K562 (cell line): ENCODE data around the gene NDST3. TPM values are rescaled to one million over a fixed set of nuclear protein-coding genes. Genes with fewer than 3 reads are reported as not detected.
A peak's percentile ranks its signal among the peaks of the same experiment; 100 is the strongest.

Source experiments
- CHD1 ChIP-seq: fragments of 200-600 bp; sonication (generic); IDR thresholded peaks from one replicate; pipeline ENCODE4 v1.6.1; 2012; ENCODE audit warnings: mild to moderate bottlenecking, moderate library complexity, low read length, inconsistent platforms
- DNMT1 ChIP-seq: fragments of 450-650 bp; IDR thresholded peaks from 2 replicates; pipeline ENCODE4 v1.6.1; 2016; ENCODE audit warnings: antibody characterized with exemption, mild to moderate bottlenecking
- ESRRB ChIP-seq: fragments of 250-450 bp; sonication (Bioruptor Pico); IDR thresholded peaks from 2 replicates; pipeline ENCODE4 v1.5.0; 2020; ENCODE audit warnings: mild to moderate bottlenecking, moderate library complexity, borderline replicate concordance
- HMG20A ChIP-seq: fragments of 450-650 bp; formaldehyde crosslinking; conservative IDR thresholded peaks from 2 replicates; pipeline ENCODE4 v1.4.0; 2020; ENCODE audit warnings: mild to moderate bottlenecking, mixed read lengths
- HNRNPUL1 ChIP-seq: fragments of 200-400 bp; formaldehyde crosslinking; IDR thresholded peaks from 2 replicates; pipeline ENCODE4 v1.6.1; 2017; ENCODE audit warnings: low read length
- KDM1A ChIP-seq, 2 experiments: fragments of 450-650 bp; IDR thresholded peaks; 2 replicates each; pipeline ENCODE4 v1.6.1; 2016; ENCODE audit warnings: mild to moderate bottlenecking in 2 of 2
- KLF1 ChIP-seq: fragments of 450-650 bp; IDR thresholded peaks from 2 replicates; pipeline ENCODE4 v1.6.1; 2016; ENCODE audit warnings: missing genetic modification characterization, missing compliant biosample characterization
- PREB ChIP-seq: sonication (generic); formaldehyde crosslinking; IDR thresholded peaks from 2 replicates; pipeline ENCODE4 v1.8.1; 2023; ENCODE audit warnings: mild to moderate bottlenecking, missing genetic modification reagents
- RAD51 ChIP-seq: fragments of 450-650 bp; IDR thresholded peaks from 2 replicates; pipeline ENCODE4 v1.7.1; 2016; ENCODE audit warnings: low read depth, mild to moderate bottlenecking, borderline replicate concordance
- RBM15 ChIP-seq: fragments of 200-400 bp; formaldehyde crosslinking; IDR thresholded peaks from 2 replicates; pipeline ENCODE4 v1.6.1; 2018; ENCODE audit warnings: mild to moderate bottlenecking, low read length, moderate library complexity; ENCODE audit not compliant: insufficient read depth
- SIX5 ChIP-seq, 2 experiments: IDR thresholded peaks; 2 replicates each; pipeline ENCODE4 v1.6.1; 2011; ENCODE audit warnings: low read length in 2 of 2, borderline replicate concordance in 1 of 2, low read depth in 1 of 2, mild to moderate bottlenecking in 1 of 2, moderate library complexity in 1 of 2; ENCODE audit not compliant: insufficient read depth in 1 of 2
- SMAD3 ChIP-seq: fragments of 450-650 bp; formaldehyde crosslinking; conservative IDR thresholded peaks from 2 replicates; pipeline ENCODE4 v1.4.0; 2020; ENCODE audit warnings: mild to moderate bottlenecking
- SMARCC2 ChIP-seq: fragments of 450-650 bp; IDR thresholded peaks from 2 replicates; pipeline ENCODE4 v1.6.1; 2017; ENCODE audit warnings: antibody characterized with exemption, moderate library complexity, mild to moderate bottlenecking, low read depth
- SRSF7 ChIP-seq: fragments of 200-400 bp; formaldehyde crosslinking; optimal IDR thresholded peaks from 2 replicates; pipeline ENCODE3; 2017; ENCODE audit warnings: mild to moderate bottlenecking, low read depth, low read length
- ZNF407 ChIP-seq: fragments of 450-650 bp; IDR thresholded peaks from 2 replicates; pipeline ENCODE4 v1.6.1; 2016; ENCODE audit warnings: low read depth
- ZNF77 ChIP-seq: fragments of 250-450 bp; sonication (Bioruptor Pico); IDR thresholded peaks from 2 replicates; pipeline ENCODE4 v1.5.0; 2020
- ZZZ3 ChIP-seq: fragments of 450-650 bp; IDR thresholded peaks from 2 replicates; pipeline ENCODE4 v1.6.1; 2016; ENCODE audit warnings: antibody characterized with exemption, mild to moderate bottlenecking, moderate library complexity
- polyA plus RNA-seq, 8 experiments: library from polyadenylated mRNA; depleted of rRNA in 4 of 8; stranded (reverse) in 5 of 8; unstranded in 3 of 8; fragments of >200 nt; fragmentation: Nextera tagmentation in 2 of 8; fragmentation: Illumina TruSeq in 1 of 8; extraction: Ambion mirVana in 2 of 8; extraction: Trizol in 1 of 8; gene quantifications; 2 replicates each; pipeline versions ENCODE4 v1.2.1 to v1.2.3, GENCODE V29; 2011 to 2014; ENCODE audit warnings: inconsistent platforms in 1 of 8, missing spikeins in 1 of 8
- total RNA-seq, 7 experiments: library from RNA; depleted of rRNA in 6 of 7; stranded (reverse); fragments of >200 nt in 6 of 7; fragmentation: Illumina TruSeq in 2 of 7; extraction: Trizol in 2 of 7; gene quantifications; 2 replicates each; pipeline versions ENCODE4 v1.2.1 to v1.2.3, GENCODE V29; 2011 to 2021; ENCODE audit warnings: low replicate concordance in 1 of 7
- TF ChIP-seq, protein P1 (sequence below), 2 experiments: fragments of 450-650 bp; IDR thresholded peaks; 2 replicates each; pipeline ENCODE4 v1.6.1; 2016

Gene NDST3
- total and polyA plus RNA-seq, 9 of the 15 experiments (the other 6 are each of a cell fraction or from before 2014, with no cell fraction given): not detected

DNA sequence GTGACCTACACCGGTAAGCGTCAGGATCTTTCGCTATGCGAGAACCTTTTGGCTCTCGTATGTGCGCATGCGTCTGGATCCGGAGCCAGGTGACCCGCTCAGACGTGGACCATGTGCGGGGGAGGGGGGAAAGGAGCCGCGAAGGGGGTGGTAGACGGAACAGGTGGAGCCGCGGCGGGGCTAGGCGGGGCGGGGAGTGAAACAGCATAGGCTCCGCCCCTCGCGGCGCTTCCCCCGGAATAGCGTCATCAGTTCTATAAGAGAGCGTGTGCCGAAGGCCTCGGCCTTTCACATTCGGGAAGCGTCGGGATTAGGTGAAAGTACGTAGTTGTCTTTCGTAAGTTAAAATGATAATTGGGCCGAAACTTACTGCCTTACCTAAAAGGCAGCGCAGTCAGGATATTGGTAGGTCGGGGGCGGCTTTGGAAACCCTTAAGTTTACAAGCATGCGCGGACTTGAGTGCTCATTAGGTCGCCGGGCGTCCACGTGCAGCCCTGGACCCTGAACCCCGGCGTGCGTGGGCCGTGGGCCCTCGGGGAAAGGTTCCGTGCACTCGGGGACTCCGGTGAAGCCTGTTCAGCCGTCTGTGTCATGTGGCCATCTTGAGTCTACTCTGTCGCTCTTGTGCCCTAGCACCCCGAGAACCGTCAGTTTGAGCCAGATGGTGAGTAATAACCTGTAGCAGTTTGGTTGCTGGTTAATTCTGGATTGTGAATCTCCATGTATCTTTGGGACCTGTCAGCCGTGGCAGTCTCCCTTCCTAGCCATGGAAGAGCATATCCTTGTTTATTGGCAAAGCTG lies 244.4 kb downstream of the NDST3 start (continued):
- TF ChIP-seq HNRNPUL1: no peak
- TF ChIP-seq ZZZ3: no peak
- TF ChIP-seq CHD1: peak; percentile 83
- peak; percentile 46; the same call in 1 of the 2 replicates for TF ChIP-seq ESRRB (CRISPR knock-in tag)
- TF ChIP-seq, protein P1, sequence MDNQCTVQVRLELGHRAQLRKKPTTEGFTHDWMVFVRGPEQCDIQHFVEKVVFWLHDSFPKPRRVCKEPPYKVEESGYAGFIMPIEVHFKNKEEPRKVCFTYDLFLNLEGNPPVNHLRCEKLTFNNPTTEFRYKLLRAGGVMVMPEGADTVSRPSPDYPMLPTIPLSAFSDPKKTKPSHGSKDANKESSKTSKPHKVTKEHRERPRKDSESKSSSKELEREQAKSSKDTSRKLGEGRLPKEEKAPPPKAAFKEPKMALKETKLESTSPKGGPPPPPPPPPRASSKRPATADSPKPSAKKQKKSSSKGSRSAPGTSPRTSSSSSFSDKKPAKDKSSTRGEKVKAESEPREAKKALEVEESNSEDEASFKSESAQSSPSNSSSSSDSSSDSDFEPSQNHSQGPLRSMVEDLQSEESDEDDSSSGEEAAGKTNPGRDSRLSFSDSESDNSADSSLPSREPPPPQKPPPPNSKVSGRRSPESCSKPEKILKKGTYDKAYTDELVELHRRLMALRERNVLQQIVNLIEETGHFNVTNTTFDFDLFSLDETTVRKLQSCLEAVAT (IDR thresholded peaks at IDR 0.05): peak; percentile 61 to 74; a peak in 3 of 4 replicates
- no peak for TF ChIP-seq KDM1A (IDR thresholded peaks at IDR 0.05)
- TF ChIP-seq DNMT1: no peak
- peak; percentile 63 for TF ChIP-seq RAD51
- no peak for TF ChIP-seq ZNF407
- TF ChIP-seq SRSF7: no peak
- TF ChIP-seq SMARCC2: no peak
- peak; percentile 87 for TF ChIP-seq ZNF77 (CRISPR knock-in tag)
- TF ChIP-seq SMAD3 (CRISPR knock-in tag): no peak; the same call in 1 of the 2 replicates
- TF ChIP-seq HMG20A (CRISPR knock-in tag): no peak
- TF ChIP-seq SIX5 (IDR thresholded peaks at IDR 0.05; ENCODE audit: borderline replicate concordance in 1 of 2, insufficient read depth in 1 of 2, low read depth in 1 of 2, low read length in 2 of 2): no peak
- TF ChIP-seq PREB (CRISPR knock-in tag): peak; percentile 95; the same call in 1 of the 2 replicates
- no peak for TF ChIP-seq KLF1
- no peak for TF ChIP-seq RBM15
